ENCODE data around the gene PBX2. TPM values are rescaled to one million over a fixed set of nuclear protein-coding genes. Genes with fewer than 3 reads are reported as not detected.
"Not testable (repeated sequence)": the region's sequence is repeated elsewhere in the genome, so short reads cannot be mapped to it uniquely, and the experiment has no call there.

Gene PBX2
- total RNA-seq, 1 donor from 2014 or later: 16.3 TPM

- TF ChIP-seq, protein P1, sequence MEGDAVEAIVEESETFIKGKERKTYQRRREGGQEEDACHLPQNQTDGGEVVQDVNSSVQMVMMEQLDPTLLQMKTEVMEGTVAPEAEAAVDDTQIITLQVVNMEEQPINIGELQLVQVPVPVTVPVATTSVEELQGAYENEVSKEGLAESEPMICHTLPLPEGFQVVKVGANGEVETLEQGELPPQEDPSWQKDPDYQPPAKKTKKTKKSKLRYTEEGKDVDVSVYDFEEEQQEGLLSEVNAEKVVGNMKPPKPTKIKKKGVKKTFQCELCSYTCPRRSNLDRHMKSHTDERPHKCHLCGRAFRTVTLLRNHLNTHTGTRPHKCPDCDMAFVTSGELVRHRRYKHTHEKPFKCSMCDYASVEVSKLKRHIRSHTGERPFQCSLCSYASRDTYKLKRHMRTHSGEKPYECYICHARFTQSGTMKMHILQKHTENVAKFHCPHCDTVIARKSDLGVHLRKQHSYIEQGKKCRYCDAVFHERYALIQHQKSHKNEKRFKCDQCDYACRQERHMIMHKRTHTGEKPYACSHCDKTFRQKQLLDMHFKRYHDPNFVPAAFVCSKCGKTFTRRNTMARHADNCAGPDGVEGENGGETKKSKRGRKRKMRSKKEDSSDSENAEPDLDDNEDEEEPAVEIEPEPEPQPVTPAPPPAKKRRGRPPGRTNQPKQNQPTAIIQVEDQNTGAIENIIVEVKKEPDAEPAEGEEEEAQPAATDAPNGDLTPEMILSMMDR (IDR thresholded peaks at IDR 0.05; ENCODE audit: insufficient read depth, low read length, severe bottlenecking): peak; percentile 53
- no peak for FAIRE-seq
- Histone ChIP-seq H3K36me3 (ENCODE audit: control insufficient read depth, insufficient read depth, low read length) (no peaks in the 10 kb centered on the region), H3K27me3 (ENCODE audit: control insufficient read depth, insufficient read depth, low read length) (no peaks in the 10 kb centered on the region), H3K4me3 (ENCODE audit: low read depth, low read length) (peak overlapping the region; percentile 54)
- DNase-seq (ENCODE audit: low read depth): peak; percentile 97
These were observed 5.6 kb upstream of the PBX2 start for GRCh38 chr6:32195652-32195901.

GRCh38 chr6:32194825-32195651, 5.0 kb upstream of the PBX2 start:
- H3K4me3 ChIP-seq (ENCODE audit: low read depth, low read length): peak overlapping the region; percentile 36
- TF ChIP-seq, protein P1 (IDR thresholded peaks at IDR 0.05; ENCODE audit: insufficient read depth, low read length, severe bottlenecking): peak; percentile 62
- peak; percentile 53 for DNase-seq (ENCODE audit: low read depth)
- no peaks in the 10 kb centered on the region for H3K36me3 ChIP-seq (ENCODE audit: control insufficient read depth, insufficient read depth, low read length)
- FAIRE-seq: no peak
- no peaks in the 10 kb centered on the region for H3K27me3 ChIP-seq (ENCODE audit: control insufficient read depth, insufficient read depth, low read length)

DNA sequence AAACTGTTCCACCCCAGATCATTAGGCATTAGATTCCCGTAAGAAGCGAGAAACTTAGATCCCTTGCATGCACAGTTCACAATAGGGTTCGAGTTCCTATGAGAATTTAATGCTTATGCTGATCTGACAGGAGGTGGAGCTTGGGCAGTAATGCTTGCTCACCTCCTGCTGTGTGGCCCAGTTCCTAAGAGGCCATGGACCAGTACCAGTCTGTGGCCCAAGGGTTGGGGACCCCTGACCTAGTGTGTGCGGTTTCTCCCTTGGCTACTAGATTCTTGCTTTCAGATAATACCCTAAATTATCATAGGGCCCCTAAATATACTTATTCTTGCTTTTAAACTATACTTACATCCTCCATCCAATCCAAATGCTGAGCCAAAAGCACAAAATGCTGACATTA, 4.4 kb upstream of the PBX2 start:
- FAIRE-seq (no peak), DNase-seq (ENCODE audit: low read depth) (no peak)
- H3K36me3 ChIP-seq (ENCODE audit: control insufficient read depth, insufficient read depth, low read length): no peaks in the 10 kb centered on the region
- TF ChIP-seq, protein P1 (IDR thresholded peaks at IDR 0.05; ENCODE audit: insufficient read depth, low read length, severe bottlenecking): no peak
- no peak overlapping the region for H3K4me3 ChIP-seq (ENCODE audit: low read depth, low read length)
- H3K27me3 ChIP-seq (ENCODE audit: control insufficient read depth, insufficient read depth, low read length): no peaks in the 10 kb centered on the region

- not testable (repeated sequence) for H3K4me3 ChIP-seq (ENCODE audit: low read depth, low read length); FAIRE-seq; H3K27me3 ChIP-seq (ENCODE audit: control insufficient read depth, insufficient read depth, low read length); H3K36me3 ChIP-seq (ENCODE audit: control insufficient read depth, insufficient read depth, low read length); DNase-seq (ENCODE audit: low read depth)
These were observed 3.1 kb upstream of the PBX2 start for GRCh38 chr6:32193096-32193495.

DNA sequence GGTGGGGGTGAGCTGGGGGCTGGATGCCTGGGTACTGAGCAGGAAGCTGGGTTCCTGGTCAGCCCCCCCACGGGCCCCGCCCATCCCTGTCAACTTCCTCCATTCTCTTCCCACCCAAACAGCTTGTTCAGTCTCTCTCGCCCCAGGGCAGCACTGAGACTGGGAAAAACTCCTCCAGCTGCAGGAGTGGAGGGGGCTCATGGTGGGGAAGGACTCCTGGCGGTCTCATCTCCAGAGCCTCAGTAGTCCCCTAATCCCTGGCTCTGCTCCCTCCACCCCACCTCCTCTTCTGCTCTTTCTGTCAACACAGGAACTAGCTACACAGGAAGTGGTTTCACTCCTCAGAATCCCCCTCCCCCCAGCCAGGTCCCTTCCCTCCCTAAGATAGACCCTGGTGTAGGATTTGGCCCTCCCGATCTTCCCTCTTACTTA, 2.6 kb upstream of the PBX2 start, which contains the start of gene GPSM3:
Gene GPSM3, minus strand, starts transcription at position 36 of the 432 bp plus-strand sequence. CDS start 130 bp downstream, outside the sequence.
- TF ChIP-seq, protein P1 (IDR thresholded peaks at IDR 0.05; ENCODE audit: insufficient read depth, low read length, severe bottlenecking): no peak
- DNase-seq (ENCODE audit: low read depth) (peak; percentile 47), FAIRE-seq (no peak)
- Histone ChIP-seq H3K4me3 (ENCODE audit: low read depth, low read length) (no peak within 1 kb of the TSS), H3K36me3 (ENCODE audit: control insufficient read depth, insufficient read depth, low read length) (peaks cover 2% of the 10 kb centered on the region), H3K27me3 (ENCODE audit: control insufficient read depth, insufficient read depth, low read length) (no peaks in the 10 kb centered on the region)

- Histone ChIP-seq H3K36me3 (ENCODE audit: control insufficient read depth, insufficient read depth, low read length) (peaks cover 3% of the 10 kb centered on the region), H3K27me3 (ENCODE audit: control insufficient read depth, insufficient read depth, low read length) (no peaks in the 10 kb centered on the region), H3K4me3 (ENCODE audit: low read depth, low read length) (no peak overlapping the region)
- DNase-seq (ENCODE audit: low read depth): no peak
- no peak for FAIRE-seq
- TF ChIP-seq, protein P1 (IDR thresholded peaks at IDR 0.05; ENCODE audit: insufficient read depth, low read length, severe bottlenecking): no peak
These were observed 1.9 kb upstream of the PBX2 start for GRCh38 chr6:32191696-32192607.
